SK-N-SH treated with all-trans-retinoic acid at 6 μM for 48 hours (cell line): ENCODE results near the gene HERC2.

ENCODE experiments used
- ARNTL ChIP-seq: fragments of 450-650 bp; formaldehyde crosslinking; IDR thresholded peaks from 2 replicates; pipeline ENCODE4 v1.5.0; 2020; ENCODE audit warnings: low read depth, mild to moderate bottlenecking, moderate library complexity, borderline replicate concordance
- CREB5 ChIP-seq: fragments of 250-450 bp; sonication (Bioruptor Pico); IDR thresholded peaks from 2 replicates; pipeline ENCODE4 v1.5.1; 2020; ENCODE audit warnings: low read depth, mild to moderate bottlenecking, moderate library complexity
- CSRNP3 ChIP-seq: fragments of 250-450 bp; sonication (Bioruptor Pico); IDR thresholded peaks from 2 replicates; pipeline ENCODE4 v1.5.1; 2021; ENCODE audit warnings: mild to moderate bottlenecking, moderate library complexity
- ESRRG ChIP-seq: fragments of 250-450 bp; sonication (Bioruptor Pico); IDR thresholded peaks from 2 replicates; pipeline ENCODE4 v1.6.1; 2021; ENCODE audit warnings: mild to moderate bottlenecking
- ISL1 ChIP-seq: fragments of 250-450 bp; sonication (Bioruptor Pico); IDR thresholded peaks from 2 replicates; pipeline ENCODE4 v2.1.2; 2022; ENCODE audit warnings: mild to moderate bottlenecking, moderate library complexity
- PATZ1 ChIP-seq: fragments of 250-450 bp; sonication (Bioruptor Pico); IDR thresholded peaks from 2 replicates; pipeline ENCODE4 v1.8.0; 2020; ENCODE audit warnings: mild to moderate bottlenecking, moderate library complexity, borderline replicate concordance
- POU6F1 ChIP-seq: fragments of 250-450 bp; sonication (Bioruptor Pico); IDR thresholded peaks from 2 replicates; pipeline ENCODE4 v1.8.0; 2021; ENCODE audit warnings: low read depth, mild to moderate bottlenecking, moderate library complexity, borderline replicate concordance
- PPARA ChIP-seq: fragments of 250-450 bp; sonication (Bioruptor Pico); IDR thresholded peaks from 2 replicates; pipeline ENCODE4 v1.5.0; 2020; ENCODE audit warnings: mild to moderate bottlenecking, borderline replicate concordance
- TCF4 ChIP-seq: fragments of 250-450 bp; sonication (Bioruptor Pico); IDR thresholded peaks from 2 replicates; pipeline ENCODE4 v1.8.0; 2021; ENCODE audit warnings: mild to moderate bottlenecking, moderate library complexity, borderline replicate concordance
- TOX ChIP-seq: fragments of 250-450 bp; sonication (Bioruptor Pico); IDR thresholded peaks from 2 replicates; pipeline ENCODE4 v1.8.0; 2021; ENCODE audit warnings: mild to moderate bottlenecking, moderate library complexity, borderline replicate concordance
- ZFP3 ChIP-seq: fragments of 250-450 bp; sonication (Bioruptor Pico); IDR thresholded peaks from 2 replicates; pipeline ENCODE4 v1.5.0; 2020; ENCODE audit warnings: mild to moderate bottlenecking, moderate library complexity
- ZFP30 ChIP-seq: fragments of 450-650 bp; formaldehyde crosslinking; IDR thresholded peaks from 2 replicates; pipeline ENCODE4 v1.5.0; 2022; ENCODE audit warnings: mild to moderate bottlenecking, moderate library complexity
- ZNF70 ChIP-seq: fragments of 450-650 bp; formaldehyde crosslinking; IDR thresholded peaks from 2 replicates; pipeline ENCODE4 v1.5.0; 2020; ENCODE audit warnings: mild to moderate bottlenecking, moderate library complexity

- no peak for TF ChIP-seq PPARA (CRISPR knock-in tag)
- TF ChIP-seq POU6F1 (CRISPR knock-in tag), result no peak
- no peak for TF ChIP-seq ZFP3 (CRISPR knock-in tag)
- TF ChIP-seq CREB5 (CRISPR knock-in tag), result no peak
- TF ChIP-seq ISL1 (CRISPR knock-in tag), result no peak
- TF ChIP-seq CSRNP3 (CRISPR knock-in tag), result no peak
- TF ChIP-seq PATZ1 (CRISPR knock-in tag), result no peak
- no peak for TF ChIP-seq ARNTL (CRISPR knock-in tag)
- no peak for TF ChIP-seq TCF4 (CRISPR knock-in tag)
- no peak for TF ChIP-seq TOX (CRISPR knock-in tag)
- TF ChIP-seq ZFP30 (CRISPR knock-in tag), result no peak
- TF ChIP-seq ZNF70, result no peak
- TF ChIP-seq ESRRG, result no peak
These were observed 47.9 kb downstream of the HERC2 start for GRCh38 chr15:28273873-28274610.
